Endothelial cell of umbilical vein (primary cell): Measurements from ENCODE around the gene CCL27. TPM values are rescaled to one million over a fixed set of nuclear protein-coding genes. Genes with fewer than 3 reads are reported as not detected.

ENCODE experiments used
- BruUV-seq: library from RNA; stranded (reverse); fragments of 400-500 nt; replicated peaks from 2 replicates; lab custom pipeline; 2021; lab: Mats Ljungman, UMichigan
- CTCF ChIA-PET: fragments of 300-600, 350-600 bp; sonication (Branson Sonifier 250); formaldehyde crosslinking; loops from one replicate; lab custom pipeline; 2021; ENCODE audit warnings: antibody characterized with exemption, inconsistent platforms; lab: Charles Lee
- POLR2A ChIA-PET: fragments of 300-600, 350-600 bp; sonication (Branson Sonifier 250); formaldehyde crosslinking; loops from one replicate; lab custom pipeline; 2021; ENCODE audit warnings: antibody characterized with exemption, inconsistent platforms; lab: Charles Lee
- DNase-seq: peaks from one replicate; pipeline ENCODE4 v3.0.0-alpha.2; 2011; ENCODE audit warnings: low read depth, low spot score
- FAIRE-seq: peaks from 2 replicates; lab custom pipeline; 2011; peaks lifted over from hg19 to GRCh38; lab: Jason Lieb, UNC
- H2AFZ ChIP-seq: 2 replicates; pipeline ENCODE4 v1.6.0; 2012; ENCODE audit warnings: low read depth, low read length, control low read depth, inconsistent platforms
- H3K27ac ChIP-seq: 2 replicates; pipeline ENCODE4 v1.5.1; 2011; ENCODE audit warnings: low read depth, mild to moderate bottlenecking, control low read depth, low read length, moderate library complexity; ENCODE audit not compliant: insufficient read depth
- H3K27me3 ChIP-seq, 2 experiments: 2 replicates each; pipeline versions ENCODE4 v1.6.0 to v1.6.1; 2011; ENCODE audit warnings: low read length in 2 of 2, mixed read lengths in 1 of 2; ENCODE audit not compliant: control insufficient read depth in 2 of 2, insufficient read depth in 2 of 2
- H3K36me3 ChIP-seq, 2 experiments: 2 replicates in 1 of 2; 3 replicates in 1 of 2; pipeline ENCODE4 v1.5.1; 2011; ENCODE audit warnings: low read length in 2 of 2, mild to moderate bottlenecking in 1 of 2, moderate library complexity in 1 of 2; ENCODE audit not compliant: control insufficient read depth in 2 of 2, insufficient read depth in 2 of 2; ENCODE audit errors: extremely low read depth in 1 of 2
- H3K4me1 ChIP-seq: 3 replicates; pipeline ENCODE4 v1.5.1; 2011; ENCODE audit warnings: mild to moderate bottlenecking, low read length; ENCODE audit not compliant: control insufficient read depth, insufficient read depth; ENCODE audit errors: extremely low read depth
- H3K4me2 ChIP-seq: 2 replicates; pipeline ENCODE4 v1.6.1; 2011; ENCODE audit warnings: low read length, control low read depth, mixed read lengths; ENCODE audit not compliant: insufficient read depth
- H3K4me3 ChIP-seq, 3 experiments: fragments of 200-600 bp in 1 of 3; sonication (generic), shearing (Covaris generic) in 1 of 3; replicated peaks in 1 of 3; 2 replicates each; pipeline ENCODE4 v1.5.1; 2011 to 2016; ENCODE audit warnings: control low read depth in 3 of 3, low read length in 3 of 3, mild to moderate bottlenecking in 2 of 3, inconsistent platforms in 1 of 3, low read depth in 1 of 3, moderate library complexity in 1 of 3; ENCODE audit not compliant: insufficient read depth in 1 of 3
- H3K79me2 ChIP-seq: 2 replicates; pipeline ENCODE4 v1.6.0; 2012; ENCODE audit warnings: low read length, inconsistent platforms; ENCODE audit not compliant: control insufficient read depth, insufficient read depth
- H3K9ac ChIP-seq: replicated peaks from 2 replicates; pipeline ENCODE3; 2011; ENCODE audit warnings: low read length, control low read depth; ENCODE audit not compliant: insufficient read depth; ENCODE audit errors: extremely low read depth
- H3K9me1 ChIP-seq: replicated peaks from 3 replicates; pipeline ENCODE4 v1.6.0; 2011; ENCODE audit warnings: mild to moderate bottlenecking, low read length; ENCODE audit not compliant: control insufficient read depth, insufficient read depth; ENCODE audit errors: extremely low read depth
- H3K9me3 ChIP-seq: replicated peaks from 2 replicates; pipeline ENCODE4 v1.5.1; 2012; ENCODE audit warnings: low read length, inconsistent platforms; ENCODE audit not compliant: control insufficient read depth, insufficient read depth
- H4K20me1 ChIP-seq: replicated peaks from 2 replicates; pipeline ENCODE3; 2011; ENCODE audit warnings: mild to moderate bottlenecking, low read length; ENCODE audit not compliant: control insufficient read depth, insufficient read depth; ENCODE audit errors: extremely low read depth
- CTCF ChIP-seq, 2 donors: IDR thresholded peaks; 1 replicate in 1 of 2; 2 replicates in 1 of 2; pipeline ENCODE4 v1.5.1; 2011; ENCODE audit warnings: low read length in 2 of 2, mild to moderate bottlenecking in 2 of 2, moderate library complexity in 2 of 2, control low read depth in 1 of 2, inconsistent platforms in 1 of 2, low read depth in 1 of 2; ENCODE audit not compliant: insufficient read depth in 1 of 2; ENCODE audit errors: extremely low read depth in 1 of 2
- EZH2 ChIP-seq: IDR thresholded peaks from 2 replicates; pipeline ENCODE4 v1.6.1; 2012; ENCODE audit warnings: borderline replicate concordance, low read depth, mild to moderate bottlenecking, moderate library complexity, low read length, inconsistent platforms; ENCODE audit not compliant: severe bottlenecking
- FOS ChIP-seq: IDR thresholded peaks from 2 replicates; pipeline ENCODE4 v1.6.1; 2011; ENCODE audit warnings: mild to moderate bottlenecking, low read length, moderate library complexity, borderline replicate concordance; ENCODE audit not compliant: insufficient read depth
- GATA2 ChIP-seq: IDR thresholded peaks from 2 replicates; pipeline ENCODE4 v1.7.0; 2011; ENCODE audit warnings: low read depth, mild to moderate bottlenecking, moderate library complexity, mixed read lengths, low read length; ENCODE audit not compliant: insufficient read length, insufficient read depth
- JUN ChIP-seq: IDR thresholded peaks from 2 replicates; pipeline ENCODE4 v1.6.1; 2011; ENCODE audit warnings: borderline replicate concordance, low read depth; ENCODE audit not compliant: insufficient read length, insufficient read depth
- MAX ChIP-seq: IDR thresholded peaks from 2 replicates; pipeline ENCODE4 v1.6.1; 2011; ENCODE audit not compliant: insufficient read depth, insufficient read length
- MYC ChIP-seq: IDR thresholded peaks from one replicate; pipeline ENCODE4 v1.6.1; 2011; ENCODE audit warnings: mild to moderate bottlenecking, low read depth, low read length
- POLR2A ChIP-seq: IDR thresholded peaks from 2 replicates; pipeline ENCODE4 v1.6.1; 2012; ENCODE audit warnings: low read depth, mild to moderate bottlenecking, control low read depth, low read length
- POLR2AphosphoS5 ChIP-seq: IDR thresholded peaks from 2 replicates; pipeline ENCODE4 v1.6.1; 2012; ENCODE audit warnings: low read depth, mild to moderate bottlenecking, control low read depth, low read length, moderate library complexity; ENCODE audit not compliant: insufficient read depth
- dilution Hi-C: fragments of 300-500 bp; cut with MboI; formaldehyde crosslinking; loops from one replicate; pipeline ENCODE4 v1.15.0; 2019; ENCODE audit warnings: low sequenced_read_pairs; ENCODE audit not compliant: extremely low pct_ligation_motif_present
- intact Hi-C: fragments of 100-400 bp; cut with micrococcal nuclease; formaldehyde crosslinking; loops from one replicate; pipeline ENCODE4 v1.10.0; 2022
- polyA plus RNA-seq, 4 experiments: library from polyadenylated mRNA; depleted of rRNA in 3 of 4; stranded (reverse) in 3 of 4; unstranded in 1 of 4; fragments of >200 nt; gene quantifications; 2 replicates each; pipeline versions ENCODE4 v1.2.1 to v1.2.3, GENCODE V29; 2011 to 2012; ENCODE audit warnings: missing spikeins in 1 of 4
- total RNA-seq: library from RNA; stranded (reverse); gene quantifications from 2 replicates; pipeline ENCODE4 v1.2.3, GENCODE V29; 2021

The CCL27 gene
- total and polyA plus RNA-seq, 2 donors (not counting 3 experiments of a cell fraction or from before 2014, with no cell fraction given) = not detected

GRCh38 chr9:34674440-34674839 is 12.0 kb upstream of the CCL27 start:
- H2AFZ ChIP-seq = no peak overlapping the region
- no peaks in the 10 kb centered on the region for H3K9me1 ChIP-seq
- no peak for FAIRE-seq
- no peak overlapping the region for H3K27ac ChIP-seq
- no TSS peak for BruUV-seq
- H3K4me1 ChIP-seq = no peaks in the 10 kb centered on the region
- no peaks in the 10 kb centered on the region for H3K27me3 ChIP-seq
- no peak for DNase-seq
- dilution Hi-C loops (no loop called here), intact Hi-C loops (loop anchor here (10.0 kb wide), 1 partner anchor 310 kb away; the partner anchor contains the start of gene DNAJB5)
- H3K9me3 ChIP-seq = no peaks in the 10 kb centered on the region
- no peaks in the 10 kb centered on the region for H3K36me3 ChIP-seq
- ChIA-PET POLR2A (no interaction called here), CTCF (interaction anchor here (1.2 to 6.2 kb wide), 5 partner anchors 25 to 194 kb away, joined by 4 to 92 read pairs (median 4); no protein-coding TSS in a partner anchor)
- H3K9ac ChIP-seq = no peak overlapping the region
- H3K4me3 ChIP-seq = no peak overlapping the region
- H4K20me1 ChIP-seq = no peaks in the 10 kb centered on the region
- TF ChIP-seq POLR2A (no peak), EZH2 (no peak), CTCF (IDR thresholded peaks at IDR 0.05; ENCODE audit: extremely low read depth in 1 of 2, insufficient read depth in 1 of 2, low read depth in 1 of 2, low read length in 2 of 2) (no peak), JUN (no peak), MYC (no peak), MAX (no peak), POLR2AphosphoS5 (no peak), FOS (no peak), GATA2 (no peak)
- no peak overlapping the region for H3K4me2 ChIP-seq
- H3K79me2 ChIP-seq = no peaks in the 10 kb centered on the region
